GM12878 (cell line): ENCODE measurements around the gene NPC1. TPM values are rescaled to one million over a fixed set of nuclear protein-coding genes. Genes with fewer than 3 reads are reported as not detected.

Experiments
- ATAC-seq: fragments of 200-7000 bp; cut with Tn5 transposase; 3 replicates; pipeline ENCODE4 v1.9.1; 2020; ENCODE audit warnings: mild to moderate bottlenecking, moderate library complexity
- BruUV-seq: library from RNA; stranded (reverse); fragments of 400-500 nt; replicated peaks from 2 replicates; lab custom pipeline; 2021; lab: Mats Ljungman, UMichigan
- CTCF ChIA-PET: fragments of 300-600 bp; sonication (Branson Sonifier 250); formaldehyde crosslinking; extraction: SDS; loops from one replicate; lab custom pipeline; 2021; ENCODE audit warnings: inconsistent platforms; lab: Yijun Ruan, JAX
- POLR2A ChIA-PET: fragments of 350-600 bp; formaldehyde crosslinking; extraction: SDS; loops from one replicate; lab custom pipeline; 2021; ENCODE audit warnings: inconsistent platforms; lab: Charles Lee
- RAD21 ChIA-PET: fragments of 300-600 bp; sonication (Branson Sonifier 250); formaldehyde crosslinking; loops from one replicate; lab custom pipeline; 2023; ENCODE audit warnings: antibody characterized with exemption; ENCODE audit not compliant: unreplicated experiment; lab: Charles Lee
- SMC1A ChIA-PET: fragments of 300-600 bp; sonication (Branson Sonifier 250); formaldehyde crosslinking; loops from one replicate; lab custom pipeline; 2023; ENCODE audit not compliant: unreplicated experiment, uncharacterized antibody; lab: Charles Lee
- DNase-seq: peaks from one replicate; pipeline ENCODE4 v3.0.0-alpha.2; 2011; ENCODE audit warnings: low read depth, low spot score
- FAIRE-seq: peaks from 3 replicates; lab custom pipeline; 2011; peaks lifted over from hg19 to GRCh38; lab: Jason Lieb, UNC
- H2AFZ ChIP-seq: 2 replicates; pipeline ENCODE4 v1.6.0; 2011; ENCODE audit warnings: low read depth, low read length, control low read depth; ENCODE audit not compliant: control insufficient read depth
- H3K27ac ChIP-seq: 2 replicates; pipeline ENCODE4 v1.5.1; 2011; ENCODE audit warnings: control low read depth; ENCODE audit not compliant: control insufficient read depth, insufficient read depth
- H3K27me3 ChIP-seq, 2 experiments: replicated peaks in 1 of 2; 2 replicates each; pipeline versions ENCODE4 v1.6.0 to v1.6.1; 2011; ENCODE audit warnings: low read length in 1 of 2; ENCODE audit not compliant: control insufficient read depth in 2 of 2, insufficient read depth in 2 of 2
- H3K36me3 ChIP-seq, 2 experiments: 2 replicates each; pipeline ENCODE4 v1.5.1; 2011; ENCODE audit warnings: low read length in 1 of 2; ENCODE audit not compliant: control insufficient read depth in 2 of 2, insufficient read depth in 2 of 2
- H3K4me1 ChIP-seq: 2 replicates; pipeline ENCODE4 v1.6.1; 2011; ENCODE audit warnings: mild to moderate bottlenecking, low read length, moderate library complexity, mixed read lengths; ENCODE audit not compliant: control insufficient read depth, insufficient read depth
- H3K4me2 ChIP-seq: 2 replicates; pipeline ENCODE4 v1.6.0; 2011; ENCODE audit warnings: control low read depth; ENCODE audit not compliant: control insufficient read depth, insufficient read depth
- H3K4me3 ChIP-seq: fragments of 200-600 bp; sonication (generic); 2 replicates; pipeline ENCODE4 v1.5.1; 2016
- H3K79me2 ChIP-seq: 2 replicates; pipeline ENCODE4 v1.6.0; 2011; ENCODE audit warnings: low read length; ENCODE audit not compliant: control insufficient read depth, insufficient read depth
- H3K9ac ChIP-seq: 2 replicates; pipeline ENCODE4 v1.8.0; 2011; ENCODE audit warnings: low read length, control low read depth, mixed read lengths; ENCODE audit not compliant: control insufficient read depth, insufficient read depth
- H3K9me3 ChIP-seq: replicated peaks from 3 replicates; pipeline ENCODE4 v1.5.1; 2011; ENCODE audit warnings: mild to moderate bottlenecking, low read length; ENCODE audit not compliant: control insufficient read depth, insufficient read depth
- H4K20me1 ChIP-seq: 2 replicates; pipeline ENCODE4 v1.6.0; 2011; ENCODE audit not compliant: control insufficient read depth, insufficient read depth
- CBX3 ChIP-seq: fragments of 200-600 bp; sonication (generic); IDR thresholded peaks from 2 replicates; pipeline ENCODE4 v1.6.1; 2016; ENCODE audit warnings: low read depth, borderline replicate concordance
- FOXK2 ChIP-seq: fragments of 450-650 bp; IDR thresholded peaks from 2 replicates; pipeline ENCODE4 v1.6.1; 2017; ENCODE audit warnings: mild to moderate bottlenecking, moderate library complexity
- FOXM1 ChIP-seq: IDR thresholded peaks from 2 replicates; pipeline ENCODE4 v1.6.1; 2012; ENCODE audit warnings: low read depth, mild to moderate bottlenecking, inconsistent platforms, low read length, moderate library complexity
- RB1 ChIP-seq: fragments of 450-650 bp; formaldehyde crosslinking; IDR thresholded peaks from 2 replicates; pipeline ENCODE4 v1.6.1; 2017; ENCODE audit warnings: mild to moderate bottlenecking, borderline replicate concordance
- SIX5 ChIP-seq: IDR thresholded peaks from 2 replicates; pipeline ENCODE4 v1.6.1; 2011; ENCODE audit warnings: mild to moderate bottlenecking, low read depth, low read length, moderate library complexity; ENCODE audit not compliant: severe bottlenecking
- SMARCA5 ChIP-seq: fragments of 450-650 bp; IDR thresholded peaks from 2 replicates; pipeline ENCODE4 v1.6.1; 2017; ENCODE audit warnings: mild to moderate bottlenecking
- SPI1 ChIP-seq: IDR thresholded peaks from 2 replicates; pipeline ENCODE4 v1.6.1; 2011; ENCODE audit warnings: low read depth, mild to moderate bottlenecking, low read length, moderate library complexity, borderline replicate concordance; ENCODE audit not compliant: insufficient read depth
- STAT1 ChIP-seq: fragments of 450-650 bp; conservative IDR thresholded peaks from 2 replicates; pipeline ENCODE4 v1.6.1; 2014; ENCODE audit warnings: antibody characterized with exemption, mild to moderate bottlenecking
- TCF12 ChIP-seq: IDR thresholded peaks from 2 replicates; pipeline ENCODE4 v1.6.1; 2011; ENCODE audit warnings: low read depth, mild to moderate bottlenecking, low read length
- YBX1 ChIP-seq: fragments of 450-650 bp; IDR thresholded peaks from 2 replicates; pipeline ENCODE4 v1.6.1; 2016; ENCODE audit warnings: antibody characterized with exemption
- ZZZ3 ChIP-seq: IDR thresholded peaks from 2 replicates; pipeline ENCODE4 v1.6.1; 2011; ENCODE audit warnings: low read depth; ENCODE audit not compliant: control insufficient read depth, insufficient read length
- WGBS: methylation state at CpG from one replicate; pipeline ENCODE4 v1.1.6; 2016; ENCODE audit warnings: low lambda C conversion rate; ENCODE audit not compliant: insufficient replicate concordance, insufficient coverage; ENCODE audit errors: missing lambda C conversion rate; 5-methylcytosine and 5-hydroxymethylcytosine counted together
- in situ Hi-C: fragments of 300-500 bp; cut with MboI; formaldehyde crosslinking; loops from 9 replicates; pipeline ENCODE4 v1.14.3; 2018; ENCODE audit warnings: mixed read lengths
- intact Hi-C: fragments of 100-400 bp; cut with micrococcal nuclease; formaldehyde crosslinking; loops from one replicate; pipeline ENCODE4 v1.14.2; 2022; ENCODE audit not compliant: unreplicated experiment
- polyA plus RNA-seq, 11 experiments: library from polyadenylated mRNA; depleted of rRNA in 4 of 11; unstranded in 6 of 11; stranded (reverse) in 5 of 11; fragments of >200 nt; fragmentation: Nextera tagmentation in 4 of 11; fragmentation: Illumina TruSeq in 1 of 11; extraction: Ambion mirVana in 4 of 11; extraction: Trizol in 1 of 11; gene quantifications; 1 replicate in 1 of 11; 2 replicates in 10 of 11; pipeline versions ENCODE4 v1.2.1 to v1.2.3, GENCODE V29; 2011 to 2016; ENCODE audit warnings: inconsistent platforms in 2 of 11, missing spikeins in 2 of 11, low read depth in 1 of 11
- total RNA-seq, 4 experiments: library from RNA; depleted of rRNA in 3 of 4; stranded (reverse); fragments of >200 nt in 3 of 4; fragmentation: Illumina TruSeq in 1 of 4; extraction: Trizol in 1 of 4; gene quantifications; 2 replicates each; pipeline versions ENCODE4 v1.2.1 to v1.2.3, GENCODE V29; 2013 to 2021

The NPC1 gene
- total and polyA plus RNA-seq, 10 of the 15 experiments (the other 5 are each of a cell fraction or from before 2014, with no cell fraction given) = 10.1 to 45.2 (median 19.4) TPM

- 0% methylated on average over 1 of the region's 1 CpG for WGBS
These were observed 46.3 kb upstream of the NPC1 start for GRCh38 chr18:23632615-23633014.

GRCh38 chr18:23631746-23632145 is 45.4 kb upstream of the NPC1 start:
- ChIA-PET RAD21 (interaction anchor here (2.3 kb wide), 1 partner anchor 71 kb away, joined by 8 read pairs; no protein-coding TSS in a partner anchor), POLR2A (interaction anchor here (0.8 kb wide), 1 partner anchor 10 kb away, joined by 3 read pairs; no protein-coding TSS in a partner anchor), CTCF (interaction anchor here (1.0 to 13.7 kb wide), 4 partner anchors 10 to 116 kb away, joined by 3 to 233 read pairs (median 4); no protein-coding TSS in a partner anchor), SMC1A (interaction anchor here (0.7 to 12.4 kb wide), 7 partner anchors 9 to 441 kb away, joined by 3 to 167 read pairs (median 3); partner anchors contain the start of gene NPC1)
- no peak overlapping the region for H3K27ac ChIP-seq
- ATAC-seq (no peak), DNase-seq (no peak), FAIRE-seq (no peak)
- WGBS = 27% methylated on average over 11 of the region's 11 CpGs
- intact Hi-C loops (no loop called here), in situ Hi-C loops (no loop called here)
- H3K36me3 ChIP-seq = no peaks in the 10 kb centered on the region
- H3K9ac ChIP-seq = no peak overlapping the region
- H4K20me1 ChIP-seq = no peaks in the 10 kb centered on the region
- H3K9me3 ChIP-seq = no peaks in the 10 kb centered on the region
- no peak overlapping the region for H3K4me3 ChIP-seq
- no peak overlapping the region for H3K4me2 ChIP-seq
- H3K27me3 ChIP-seq = no peaks in the 10 kb centered on the region
- no peak for TF ChIP-seq RB1
- no peak for TF ChIP-seq YBX1
- no TSS peak for BruUV-seq
- no peaks in the 10 kb centered on the region for H3K4me1 ChIP-seq
- H3K79me2 ChIP-seq = no peaks in the 10 kb centered on the region
- H2AFZ ChIP-seq = no peak overlapping the region

More at GRCh38 chr18:23632615-23633014, 46.3 kb upstream of the NPC1 start:
- H4K20me1 ChIP-seq = no peaks in the 10 kb centered on the region
- no peaks in the 10 kb centered on the region for H3K79me2 ChIP-seq
- ChIA-PET SMC1A (interaction anchor here (1.3 to 12.4 kb wide), 4 partner anchors 11 to 70 kb away, joined by 3 to 167 read pairs (median 6); partner anchors contain the start of gene NPC1), RAD21 (interaction anchor here (2.3 kb wide), 1 partner anchor 70 kb away, joined by 8 read pairs; no protein-coding TSS in a partner anchor), POLR2A (no interaction called here), CTCF (interaction anchor here (0.7 to 13.7 kb wide), 3 partner anchors 11 to 70 kb away, joined by 3 to 233 read pairs (median 3); no protein-coding TSS in a partner anchor)
- FAIRE-seq (no peak), DNase-seq (no peak), ATAC-seq (no peak)
- in situ Hi-C loops (no loop called here), intact Hi-C loops (no loop called here)
- BruUV-seq = no TSS peak
- H3K9ac ChIP-seq = no peak overlapping the region
- no peak for TF ChIP-seq SPI1
- no peak for TF ChIP-seq ZZZ3
- no peak for TF ChIP-seq FOXM1
- TF ChIP-seq CBX3 = no peak
- no peak for TF ChIP-seq TCF12
- TF ChIP-seq SMARCA5 = no peak
- TF ChIP-seq FOXK2 = no peak
- no peak for TF ChIP-seq STAT1
- TF ChIP-seq SIX5 = no peak
- no peaks in the 10 kb centered on the region for H3K9me3 ChIP-seq
- H2AFZ ChIP-seq = no peak overlapping the region
- H3K4me2 ChIP-seq = no peak overlapping the region
- H3K27ac ChIP-seq = no peak overlapping the region
- no peak overlapping the region for H3K4me3 ChIP-seq
- no peaks in the 10 kb centered on the region for H3K4me1 ChIP-seq
- no peaks in the 10 kb centered on the region for H3K27me3 ChIP-seq
- no peaks in the 10 kb centered on the region for H3K36me3 ChIP-seq
